ENCODE data around the gene SLC12A3.

SLC12A3 gene

GRCh38 chr16:56895813-56896212 is 30.8 kb downstream of the SLC12A3 start:
- no peak overlapping the region for H3K27ac ChIP-seq
- no peak for TF ChIP-seq ZFX (IDR thresholded peaks at IDR 0.05; ENCODE audit: borderline replicate concordance)
- TF ChIP-seq, protein P1, sequence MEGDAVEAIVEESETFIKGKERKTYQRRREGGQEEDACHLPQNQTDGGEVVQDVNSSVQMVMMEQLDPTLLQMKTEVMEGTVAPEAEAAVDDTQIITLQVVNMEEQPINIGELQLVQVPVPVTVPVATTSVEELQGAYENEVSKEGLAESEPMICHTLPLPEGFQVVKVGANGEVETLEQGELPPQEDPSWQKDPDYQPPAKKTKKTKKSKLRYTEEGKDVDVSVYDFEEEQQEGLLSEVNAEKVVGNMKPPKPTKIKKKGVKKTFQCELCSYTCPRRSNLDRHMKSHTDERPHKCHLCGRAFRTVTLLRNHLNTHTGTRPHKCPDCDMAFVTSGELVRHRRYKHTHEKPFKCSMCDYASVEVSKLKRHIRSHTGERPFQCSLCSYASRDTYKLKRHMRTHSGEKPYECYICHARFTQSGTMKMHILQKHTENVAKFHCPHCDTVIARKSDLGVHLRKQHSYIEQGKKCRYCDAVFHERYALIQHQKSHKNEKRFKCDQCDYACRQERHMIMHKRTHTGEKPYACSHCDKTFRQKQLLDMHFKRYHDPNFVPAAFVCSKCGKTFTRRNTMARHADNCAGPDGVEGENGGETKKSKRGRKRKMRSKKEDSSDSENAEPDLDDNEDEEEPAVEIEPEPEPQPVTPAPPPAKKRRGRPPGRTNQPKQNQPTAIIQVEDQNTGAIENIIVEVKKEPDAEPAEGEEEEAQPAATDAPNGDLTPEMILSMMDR (IDR thresholded peaks at IDR 0.05) = no peak

DNA sequence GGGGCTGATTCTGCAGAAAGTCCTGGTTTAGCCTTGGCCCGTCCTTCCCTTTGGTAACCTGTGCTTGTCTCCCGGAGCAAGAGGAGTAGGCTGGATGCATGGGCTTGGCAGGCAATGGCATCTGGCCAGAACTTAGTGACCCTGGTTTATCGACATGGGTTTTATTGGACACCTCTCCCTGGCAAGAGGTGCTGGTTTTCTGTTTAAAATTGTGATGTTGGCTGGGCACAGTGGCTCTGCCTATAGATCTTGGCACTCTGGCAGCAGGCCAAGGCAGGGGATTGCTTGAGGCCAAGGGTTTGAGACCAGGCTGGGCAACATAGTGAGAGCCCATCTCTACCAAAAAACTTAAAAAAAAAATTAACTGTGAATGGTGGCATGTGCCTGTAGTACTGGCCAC is 31.2 kb downstream of the SLC12A3 start:
- H3K27ac ChIP-seq = no peak overlapping the region
- TF ChIP-seq, protein P1 (IDR thresholded peaks at IDR 0.05) = no peak
- no peak for TF ChIP-seq ZFX (IDR thresholded peaks at IDR 0.05; ENCODE audit: borderline replicate concordance)

DNA sequence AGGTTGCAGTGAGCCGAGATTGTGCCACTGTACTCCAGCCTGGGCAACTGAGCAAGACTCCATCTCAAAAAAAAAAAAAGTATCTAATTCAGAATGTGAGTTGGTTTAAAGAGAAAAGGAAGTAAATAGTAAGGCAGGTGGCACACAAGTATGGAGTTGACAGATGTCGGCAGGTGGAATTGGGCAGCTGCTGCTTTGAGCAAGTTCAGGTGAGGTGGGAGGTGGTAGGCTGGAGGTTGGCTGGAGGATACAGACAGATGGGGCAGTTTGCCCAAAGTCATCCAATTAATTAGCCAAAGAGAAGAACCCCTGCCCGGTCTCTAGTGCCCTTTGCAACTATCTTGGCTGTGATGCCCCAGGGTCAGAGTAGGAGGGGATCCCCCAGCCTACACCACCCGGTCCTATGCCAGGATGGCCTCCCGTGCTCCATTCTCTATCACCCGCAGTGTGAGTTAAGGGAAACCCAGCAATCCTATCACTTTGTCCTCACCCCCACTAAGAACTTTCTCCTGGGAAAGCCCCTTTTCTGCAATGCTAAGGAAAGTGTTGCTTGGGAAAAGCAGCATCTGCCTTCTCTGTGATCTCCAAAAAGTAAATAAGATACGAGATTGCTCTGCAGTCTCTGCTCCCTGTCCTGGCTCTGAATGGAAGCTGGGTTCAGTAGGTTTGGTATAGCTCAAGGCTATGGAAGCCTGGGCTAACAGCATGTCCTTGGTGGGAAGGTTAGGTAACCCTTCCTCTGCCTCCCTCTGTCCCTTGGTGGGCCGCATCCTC is 32.2 kb downstream of the SLC12A3 start:
- no peak overlapping the region for H3K27ac ChIP-seq
- TF ChIP-seq, protein P1 (IDR thresholded peaks at IDR 0.05) = no peak
- no peak for TF ChIP-seq ZFX (IDR thresholded peaks at IDR 0.05; ENCODE audit: borderline replicate concordance)

DNA sequence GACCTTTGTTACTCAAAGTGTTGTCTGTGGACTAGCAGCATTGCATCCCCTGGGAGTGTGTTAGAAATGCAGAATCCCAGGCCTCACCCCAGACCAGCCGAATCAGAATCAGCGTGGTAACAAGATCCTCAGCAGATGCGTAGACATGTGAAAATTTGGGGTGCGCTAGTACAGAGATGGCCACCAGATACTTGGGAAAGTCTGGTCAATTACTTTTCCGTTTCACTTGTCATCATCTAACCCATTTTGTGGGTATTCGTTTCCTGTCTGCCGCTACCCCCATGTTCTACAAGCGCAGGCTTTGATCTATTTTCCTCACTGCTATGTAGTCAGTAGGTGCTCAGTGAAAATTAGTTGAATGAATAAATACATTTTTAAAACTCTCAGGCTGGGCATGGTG is 33.8 kb downstream of the SLC12A3 start:
- H3K27ac ChIP-seq = no peak overlapping the region
- no peak for TF ChIP-seq ZFX (IDR thresholded peaks at IDR 0.05; ENCODE audit: borderline replicate concordance)
- TF ChIP-seq, protein P1 (IDR thresholded peaks at IDR 0.05) = no peak

DNA sequence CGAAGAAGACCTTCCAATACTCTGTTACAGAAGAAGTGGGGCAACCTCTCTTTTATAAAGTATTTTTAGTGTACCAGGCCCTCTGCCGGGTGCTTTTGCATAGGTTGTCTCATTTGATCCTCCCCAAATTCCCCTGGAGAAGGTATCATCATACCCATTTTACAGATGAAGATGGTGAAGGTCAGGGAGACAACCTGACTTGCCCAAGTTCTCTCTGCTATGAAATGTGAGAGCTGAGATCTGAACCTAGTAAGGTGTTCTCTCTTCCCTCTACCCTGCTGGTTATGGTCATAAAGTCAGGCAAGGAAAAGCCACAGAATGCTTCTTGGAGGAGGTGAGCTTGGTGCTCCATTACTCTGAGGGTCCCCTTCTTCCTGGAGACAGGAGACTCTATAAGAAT is 38.9 kb downstream of the SLC12A3 start:
- H3K27ac ChIP-seq = no peak overlapping the region
- TF ChIP-seq, protein P1 (IDR thresholded peaks at IDR 0.05) = no peak
- TF ChIP-seq ZFX (IDR thresholded peaks at IDR 0.05; ENCODE audit: borderline replicate concordance) = no peak

- TF ChIP-seq, protein P1 (IDR thresholded peaks at IDR 0.05) = no peak
- no peak overlapping the region for H3K27ac ChIP-seq
Measured at GRCh38 chr16:56907401-56907800, 42.4 kb downstream of the SLC12A3 start.

DNA sequence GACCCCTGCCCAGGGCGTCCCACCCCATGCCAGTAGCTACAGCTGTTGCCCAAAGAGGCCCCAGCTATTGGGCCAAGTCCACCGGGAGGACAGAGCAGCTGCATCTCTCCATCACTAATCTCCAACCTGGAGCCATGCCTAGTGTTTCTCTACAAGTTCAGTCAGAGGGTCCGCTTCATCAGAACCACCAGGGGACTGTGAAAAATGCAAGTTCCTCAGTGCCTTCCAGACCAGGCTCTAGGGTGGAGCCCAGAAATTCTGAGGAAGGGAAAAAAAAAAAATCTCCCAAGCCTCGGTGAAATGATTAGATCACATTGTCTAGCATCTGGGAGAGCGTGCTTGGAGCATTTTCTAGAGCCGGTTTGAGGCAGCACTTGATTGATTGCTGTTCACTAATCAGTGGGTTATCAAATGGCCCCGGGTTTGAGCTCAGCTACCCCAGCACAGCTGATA is 44.5 kb downstream of the SLC12A3 start:
- TF ChIP-seq, protein P1 (IDR thresholded peaks at IDR 0.05) = no peak
- TF ChIP-seq ZFX (IDR thresholded peaks at IDR 0.05; ENCODE audit: borderline replicate concordance) = no peak
- H3K27ac ChIP-seq = no peak overlapping the region
